Measurements from ENCODE around the gene ITIH5. TPM values are rescaled to one million over a fixed set of nuclear protein-coding genes. Genes with fewer than 3 reads are reported as not detected.

Gene ITIH5
- total RNA-seq, 5 donors from 2014 or later (not counting 1 experiment from before 2014, with no cell fraction given) = 0.13 to 0.22 TPM; not detected in 3

GRCh38 chr10:7672341-7673134, 5.8 kb upstream of the ITIH5 start:
- no peak for DNase-seq
- peaks cover 64 to 72% of the 10 kb centered on the region in 2 donors for H3K27me3 Mint-ChIP-seq
- no peak for ATAC-seq (replicated peaks in 1 of 4)
- CTCF ChIA-PET = no interaction called here
- WGBS (ENCODE audit: insufficient coverage) = 91% methylated on average over 18 of the region's 23 CpGs
- Histone ChIP-seq H3K27ac (ENCODE audit: low read length) (no peak overlapping the region), H3K9me3 (no peaks in the 10 kb centered on the region), H3K27me3 (replicated peaks in 1 of 2; ENCODE audit: control insufficient read depth in 2 of 2, extremely low read depth in 1 of 2, insufficient read depth in 2 of 2, low read length in 1 of 2) (peaks cover 2 to 26% of the 10 kb centered on the region in 2 experiments), H3K4me3 (ENCODE audit: control insufficient read depth in 1 of 2, extremely low read depth in 1 of 2, low read length in 1 of 2) (no peak overlapping the region), H3K4me1 (ENCODE audit: control insufficient read depth in 1 of 2, extremely low read depth in 1 of 2, insufficient read depth in 2 of 2, low read length in 2 of 2) (peaks cover 0 to 5% of the 10 kb centered on the region in 2 experiments), H3K36me3 (ENCODE audit: control insufficient read depth in 2 of 2, extremely low read depth in 1 of 2, insufficient read depth in 1 of 2, low read length in 1 of 2) (no peaks in the 10 kb centered on the region)
- POLR2A ChIA-PET = no interaction called here
- H3K36me3 Mint-ChIP-seq = no peaks in the 10 kb centered on the region
- H3K9me3 Mint-ChIP-seq = no peaks in the 10 kb centered on the region
- peaks cover 4 to 9% (median 5%) of the 10 kb centered on the region in 3 donors for H3K4me1 Mint-ChIP-seq
- H3K4me3 Mint-ChIP-seq = no peak overlapping the region
- no peak overlapping the region for H3K27ac Mint-ChIP-seq

GRCh38 chr10:7670157-7670556, 3.4 kb upstream of the ITIH5 start:
- H3K27me3 Mint-ChIP-seq = peaks cover 63 to 69% of the 10 kb centered on the region in 2 donors
- no peak overlapping the region for H3K27ac Mint-ChIP-seq
- Histone ChIP-seq H3K9me3 (no peaks in the 10 kb centered on the region), H3K4me1 (ENCODE audit: control insufficient read depth in 1 of 2, extremely low read depth in 1 of 2, insufficient read depth in 2 of 2, low read length in 2 of 2) (peaks cover 5 to 16% of the 10 kb centered on the region in 2 experiments), H3K27me3 (replicated peaks in 1 of 2; ENCODE audit: control insufficient read depth in 2 of 2, extremely low read depth in 1 of 2, insufficient read depth in 2 of 2, low read length in 1 of 2) (peaks cover 9 to 30% of the 10 kb centered on the region in 2 experiments), H3K4me3 (ENCODE audit: control insufficient read depth in 1 of 2, extremely low read depth in 1 of 2, low read length in 1 of 2) (no peak overlapping the region), H3K27ac (ENCODE audit: low read length) (no peak overlapping the region), H3K36me3 (ENCODE audit: control insufficient read depth in 2 of 2, extremely low read depth in 1 of 2, insufficient read depth in 1 of 2, low read length in 1 of 2) (no peaks in the 10 kb centered on the region)
- no CpG with 5 or more reads among the region's 3 CpGs for WGBS (ENCODE audit: insufficient coverage)
- H3K4me1 Mint-ChIP-seq = peaks cover 13 to 18% (median 18%) of the 10 kb centered on the region in 3 donors
- ATAC-seq (replicated peaks in 1 of 4) (no peak), DNase-seq (no peak)
- no peaks in the 10 kb centered on the region for H3K36me3 Mint-ChIP-seq
- no peaks in the 10 kb centered on the region for H3K9me3 Mint-ChIP-seq
- ChIA-PET POLR2A (no interaction called here), CTCF (no interaction called here)
- no peak overlapping the region for H3K4me3 Mint-ChIP-seq

DNA sequence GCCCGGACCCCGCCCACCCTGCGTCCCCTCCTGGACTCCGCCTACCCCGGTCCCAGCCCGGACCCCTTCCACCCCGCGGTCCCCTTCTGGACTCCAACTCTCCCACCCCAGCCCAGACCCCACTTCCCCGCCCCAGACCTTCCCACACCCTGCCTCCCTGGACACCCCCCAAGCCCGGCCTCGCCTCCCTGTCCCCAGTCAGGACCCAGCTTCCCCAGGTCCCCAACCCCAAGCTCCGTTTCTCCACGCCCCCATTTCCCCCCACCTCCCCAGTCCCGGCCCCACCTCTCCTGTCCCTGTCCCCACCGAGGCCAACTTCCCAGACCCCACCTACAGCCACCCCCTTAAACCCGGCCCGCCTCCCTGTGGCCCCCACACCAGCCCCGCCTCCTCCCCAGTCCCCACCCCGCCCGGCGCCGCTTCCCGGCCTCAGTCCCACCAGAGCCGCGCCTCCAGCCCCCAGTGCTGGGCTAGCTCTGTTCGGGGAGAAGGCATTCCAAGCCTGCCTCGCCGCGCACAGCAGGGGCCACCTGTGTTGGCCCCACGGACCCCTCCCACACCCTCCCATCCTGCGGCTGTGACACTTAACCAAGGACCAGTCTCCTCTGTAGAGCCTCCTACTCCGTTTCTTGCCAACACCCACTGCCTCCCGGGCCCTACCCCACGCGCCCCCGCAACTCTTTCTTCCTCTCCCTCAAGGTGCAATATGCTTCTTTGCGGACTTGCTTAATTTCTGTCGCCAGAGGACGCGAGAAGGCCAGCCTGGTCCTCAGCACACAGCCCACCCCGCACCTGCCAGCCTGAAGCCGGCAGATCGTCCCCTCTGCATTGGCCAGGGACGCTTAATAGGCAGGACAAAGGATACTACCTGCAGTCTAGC, 736 bp upstream of the ITIH5 start:
- DNase-seq (peak in 4 of 35 experiments; percentile 3 to 6 (median 4)), ATAC-seq (replicated peaks in 1 of 4) (peak; percentile 49 to 71 (median 65))
- no peak overlapping the region for H3K27ac ChIP-seq (ENCODE audit: low read length)
- peak overlapping the region in 1 of 2 donors; percentile 15 for H3K4me3 ChIP-seq (ENCODE audit: control insufficient read depth in 1 of 2, extremely low read depth in 1 of 2, low read length in 1 of 2)
- no peak overlapping the region for H3K27ac Mint-ChIP-seq
- peak overlapping the region; percentile 74 to 95 (median 77) for H3K4me3 Mint-ChIP-seq
- CTCF ChIA-PET = no interaction called here
- WGBS (ENCODE audit: insufficient coverage) = 9% methylated on average over 30 of the region's 44 CpGs
- H3K27me3 Mint-ChIP-seq = peaks cover 53 to 71% of the 10 kb centered on the region in 2 donors
- peaks cover 5 to 16% of the 10 kb centered on the region in 2 experiments for H3K4me1 ChIP-seq (ENCODE audit: control insufficient read depth in 1 of 2, extremely low read depth in 1 of 2, insufficient read depth in 2 of 2, low read length in 2 of 2)
- H3K9me3 ChIP-seq = no peaks in the 10 kb centered on the region
- peaks cover 9 to 35% of the 10 kb centered on the region in 2 experiments for H3K27me3 ChIP-seq (replicated peaks in 1 of 2; ENCODE audit: control insufficient read depth in 2 of 2, extremely low read depth in 1 of 2, insufficient read depth in 2 of 2, low read length in 1 of 2)
- no peaks in the 10 kb centered on the region for H3K9me3 Mint-ChIP-seq
- peaks cover 13 to 18% (median 18%) of the 10 kb centered on the region in 3 donors for H3K4me1 Mint-ChIP-seq
- no peaks in the 10 kb centered on the region for H3K36me3 ChIP-seq (ENCODE audit: control insufficient read depth in 2 of 2, extremely low read depth in 1 of 2, insufficient read depth in 1 of 2, low read length in 1 of 2)
- no peaks in the 10 kb centered on the region for H3K36me3 Mint-ChIP-seq
- POLR2A ChIA-PET = no interaction called here

GRCh38 chr10:7665767-7666166, 999 bp downstream of the ITIH5 start:
- WGBS (ENCODE audit: insufficient coverage) = 37% methylated on average over 5 of the region's 6 CpGs
- ATAC-seq (replicated peaks in 1 of 4) = no peak
- no peaks in the 10 kb centered on the region for H3K36me3 ChIP-seq (ENCODE audit: control insufficient read depth in 2 of 2, extremely low read depth in 1 of 2, insufficient read depth in 1 of 2, low read length in 1 of 2)
- H3K27ac ChIP-seq (ENCODE audit: low read length) = no peak overlapping the region
- H3K9me3 Mint-ChIP-seq = no peaks in the 10 kb centered on the region
- CTCF ChIA-PET = no interaction called here
- H3K36me3 Mint-ChIP-seq = no peaks in the 10 kb centered on the region
- H3K4me3 Mint-ChIP-seq = peak overlapping the region; percentile 71 to 78 (median 72)
- peaks cover 5 to 16% of the 10 kb centered on the region in 2 experiments for H3K4me1 ChIP-seq (ENCODE audit: control insufficient read depth in 1 of 2, extremely low read depth in 1 of 2, insufficient read depth in 2 of 2, low read length in 2 of 2)
- POLR2A ChIA-PET = no interaction called here
- peak overlapping the region in 1 of 2 donors; percentile 70 for H3K4me3 ChIP-seq (ENCODE audit: control insufficient read depth in 1 of 2, extremely low read depth in 1 of 2, low read length in 1 of 2)
- DNase-seq = no peak
- H3K9me3 ChIP-seq = no peaks in the 10 kb centered on the region
- H3K27me3 Mint-ChIP-seq = peaks cover 48 to 70% of the 10 kb centered on the region in 2 donors
- peaks cover 9 to 43% of the 10 kb centered on the region in 2 experiments for H3K27me3 ChIP-seq (replicated peaks in 1 of 2; ENCODE audit: control insufficient read depth in 2 of 2, extremely low read depth in 1 of 2, insufficient read depth in 2 of 2, low read length in 1 of 2)
- peaks cover 13 to 18% (median 18%) of the 10 kb centered on the region in 3 donors for H3K4me1 Mint-ChIP-seq
- no peak overlapping the region for H3K27ac Mint-ChIP-seq

DNA sequence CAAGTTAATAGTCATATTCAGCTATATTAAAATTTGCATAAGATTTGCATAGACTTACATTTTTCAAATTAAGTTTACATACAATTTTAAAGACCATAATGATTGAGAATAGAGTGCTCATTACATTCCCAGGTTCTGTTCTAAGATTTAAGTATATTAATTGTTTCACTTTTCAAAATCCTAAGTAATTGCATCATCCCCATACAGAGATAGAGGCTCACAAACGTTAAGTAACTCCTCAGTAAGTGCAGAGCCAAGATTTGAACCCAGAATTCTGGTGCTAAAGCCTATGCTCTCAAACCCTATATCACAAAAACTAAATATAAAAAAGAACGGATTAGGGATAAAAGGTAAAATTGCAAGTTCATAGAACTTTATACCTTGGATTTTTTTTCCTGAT, 2.1 kb downstream of the ITIH5 start:
- POLR2A ChIA-PET = no interaction called here
- Mint-ChIP-seq H3K27me3 (peaks cover 52 to 74% of the 10 kb centered on the region in 2 donors), H3K36me3 (no peaks in the 10 kb centered on the region), H3K4me3 (peak overlapping the region in 1 of 3 donors; percentile 78), H3K9me3 (no peaks in the 10 kb centered on the region), H3K27ac (no peak overlapping the region), H3K4me1 (peaks cover 13 to 18% (median 18%) of the 10 kb centered on the region in 3 donors)
- CTCF ChIA-PET = no interaction called here
- Histone ChIP-seq H3K36me3 (ENCODE audit: control insufficient read depth in 2 of 2, extremely low read depth in 1 of 2, insufficient read depth in 1 of 2, low read length in 1 of 2) (no peaks in the 10 kb centered on the region), H3K27ac (ENCODE audit: low read length) (no peak overlapping the region), H3K27me3 (replicated peaks in 1 of 2; ENCODE audit: control insufficient read depth in 2 of 2, extremely low read depth in 1 of 2, insufficient read depth in 2 of 2, low read length in 1 of 2) (peaks cover 9 to 45% of the 10 kb centered on the region in 2 experiments), H3K4me3 (ENCODE audit: control insufficient read depth in 1 of 2, extremely low read depth in 1 of 2, low read length in 1 of 2) (no peak overlapping the region), H3K9me3 (no peaks in the 10 kb centered on the region), H3K4me1 (ENCODE audit: control insufficient read depth in 1 of 2, extremely low read depth in 1 of 2, insufficient read depth in 2 of 2, low read length in 2 of 2) (peaks cover 5 to 16% of the 10 kb centered on the region in 2 experiments)
- no peak for DNase-seq
- WGBS (ENCODE audit: insufficient coverage) = no CpG with 5 or more reads among the region's 2 CpGs
- no peak for ATAC-seq (replicated peaks in 1 of 4)

- ChIA-PET POLR2A (no interaction called here), CTCF (interaction anchor here (1.0 to 1.1 kb wide), 2 partner anchors 26 kb away, joined by 3 read pairs; no protein-coding TSS in a partner anchor)
- no peak overlapping the region for H3K4me3 ChIP-seq (ENCODE audit: control insufficient read depth in 1 of 2, extremely low read depth in 1 of 2, low read length in 1 of 2)
- DNase-seq = no peak
- no peak overlapping the region for H3K27ac ChIP-seq (ENCODE audit: low read length)
- Mint-ChIP-seq H3K27me3 (peaks cover 53 to 71% of the 10 kb centered on the region in 2 donors), H3K4me3 (no peak overlapping the region), H3K27ac (no peak overlapping the region), H3K9me3 (no peaks in the 10 kb centered on the region), H3K36me3 (no peaks in the 10 kb centered on the region), H3K4me1 (peaks cover 9 to 12% (median 9%) of the 10 kb centered on the region in 3 donors)
- H3K9me3 ChIP-seq = no peaks in the 10 kb centered on the region
- peaks cover 7 to 44% of the 10 kb centered on the region in 2 experiments for H3K27me3 ChIP-seq (replicated peaks in 1 of 2; ENCODE audit: control insufficient read depth in 2 of 2, extremely low read depth in 1 of 2, insufficient read depth in 2 of 2, low read length in 1 of 2)
- ATAC-seq (replicated peaks in 1 of 4) = no peak
- H3K36me3 ChIP-seq (ENCODE audit: control insufficient read depth in 2 of 2, extremely low read depth in 1 of 2, insufficient read depth in 1 of 2, low read length in 1 of 2) = no peaks in the 10 kb centered on the region
- H3K4me1 ChIP-seq (ENCODE audit: control insufficient read depth in 1 of 2, extremely low read depth in 1 of 2, insufficient read depth in 2 of 2, low read length in 2 of 2) = peaks cover 5 to 11% of the 10 kb centered on the region in 2 experiments
- WGBS (ENCODE audit: insufficient coverage) = 100% methylated on average over 2 of the region's 5 CpGs
Observed at GRCh38 chr10:7662522-7662921, 4.2 kb downstream of the ITIH5 start.
